Erythroblast (primary cell): ENCODE measurements around the gene DPF3.

Source experiments
- GATA1 ChIP-seq: IDR thresholded peaks from 2 replicates; pipeline ENCODE4 v1.6.1; 2011; ENCODE audit warnings: low read depth, mild to moderate bottlenecking, control low read depth, low read length, moderate library complexity
- POLR2A ChIP-seq: IDR thresholded peaks from 2 replicates; pipeline ENCODE4 v1.6.1; 2011; ENCODE audit warnings: mild to moderate bottlenecking, low read length

GRCh38 chr14:72608391-72609204, 285.3 kb downstream of the DPF3 start:
- no peak for TF ChIP-seq POLR2A
- no peak for TF ChIP-seq GATA1
